Measurements from ENCODE around the gene PRM1.

Gene PRM1

DNA sequence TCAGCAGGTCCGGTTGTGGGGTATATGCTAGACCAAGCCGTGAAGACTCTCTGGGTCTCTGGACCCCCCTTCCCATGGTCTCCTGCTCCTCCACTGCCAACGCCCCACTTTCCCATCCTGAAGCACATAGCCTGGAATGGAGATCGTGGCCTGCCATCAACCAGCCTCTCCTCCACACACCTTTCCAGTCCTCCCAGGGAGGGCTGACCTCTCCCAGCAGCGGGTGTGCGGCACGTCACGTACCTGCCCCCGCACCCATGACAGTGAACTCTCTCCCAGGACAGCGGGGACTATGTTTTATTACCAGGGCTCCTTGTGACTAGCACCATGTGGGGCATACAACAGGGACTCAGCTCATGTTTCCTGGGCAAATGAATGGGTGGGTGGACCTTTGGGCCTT, 9.5 kb downstream of the PRM1 start:
- no peak for DNase-seq

GRCh38 chr16:11270602-11271162, 10.4 kb downstream of the PRM1 start:
- no peak for DNase-seq

DNA sequence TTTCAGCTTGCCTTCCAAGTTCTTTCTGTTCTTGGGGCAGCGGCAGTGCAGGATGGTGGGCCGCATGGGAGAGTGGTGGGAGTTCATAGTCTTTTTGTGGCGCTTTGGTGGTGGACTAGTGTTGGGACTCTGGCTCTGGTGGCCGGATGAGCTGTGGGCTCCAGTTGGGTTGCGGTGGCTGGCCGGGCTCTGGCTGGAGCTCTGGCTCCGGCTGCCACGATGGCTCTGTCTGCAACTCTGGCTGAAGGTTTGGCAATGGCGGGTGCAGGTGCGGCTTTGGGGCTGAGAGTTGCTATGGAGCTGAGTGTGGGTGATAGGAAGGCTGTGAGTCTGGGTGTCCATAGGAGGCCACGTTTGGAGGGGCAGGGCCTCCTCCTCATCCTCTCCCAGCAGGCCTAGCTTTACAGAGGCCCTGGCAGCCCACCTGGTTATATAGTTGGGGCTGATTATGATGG, 12.2 kb downstream of the PRM1 start, which contains the start of gene TNP2:
TSS of gene TNP2 (minus strand) at position 405 of the 455 bp plus-strand sequence. CDS start at position 342, 63 bp downstream.
- DNase-seq: no peak

DNA sequence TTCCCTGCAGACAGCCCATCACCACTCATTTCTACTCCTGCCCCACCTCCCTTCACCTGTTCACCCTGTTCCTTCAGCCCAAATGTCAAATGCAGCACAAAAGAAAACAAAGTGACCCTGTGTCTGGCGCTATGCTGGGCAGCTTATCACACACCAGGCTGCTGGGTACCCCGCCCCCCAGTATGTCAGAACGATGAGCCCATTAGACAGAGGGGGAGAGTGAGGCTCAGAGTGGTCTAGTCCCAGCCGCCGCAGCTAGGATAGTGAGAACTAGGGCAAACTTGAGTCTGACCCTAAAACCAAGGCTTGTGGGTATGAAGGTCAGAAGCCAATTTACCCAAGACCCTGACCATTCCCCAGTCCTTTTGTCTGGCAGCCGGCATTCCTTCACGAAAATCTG, 16.0 kb downstream of the PRM1 start:
- no peak for DNase-seq

GRCh38 chr16:11264155-11264832, 16.8 kb downstream of the PRM1 start:
- no peak for DNase-seq

- DNase-seq: no peak
Measured at GRCh38 chr16:11263737-11264136, 17.4 kb downstream of the PRM1 start.

- no peak for DNase-seq
Measured at GRCh38 chr16:11262915-11263314, 18.2 kb downstream of the PRM1 start.

DNA sequence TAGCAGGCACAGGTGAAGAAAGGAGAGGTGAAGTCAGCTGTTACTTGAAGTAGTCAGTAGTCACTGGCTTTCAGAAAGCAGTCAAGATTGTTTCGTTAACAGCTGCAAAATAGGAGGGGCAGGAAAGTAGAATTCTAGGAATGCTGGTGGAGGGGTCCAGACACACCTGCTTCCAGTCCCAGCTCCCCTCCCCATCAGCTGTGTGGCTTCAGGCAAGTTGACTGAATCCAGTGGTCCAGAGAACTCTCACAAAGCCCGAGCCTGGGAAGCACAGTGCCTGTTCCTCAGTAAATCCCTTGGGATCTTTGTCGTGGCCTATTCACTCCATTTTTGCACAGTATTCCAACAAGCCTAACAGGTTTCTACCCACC, 20.5 kb downstream of the PRM1 start:
- no peak for DNase-seq

DNA sequence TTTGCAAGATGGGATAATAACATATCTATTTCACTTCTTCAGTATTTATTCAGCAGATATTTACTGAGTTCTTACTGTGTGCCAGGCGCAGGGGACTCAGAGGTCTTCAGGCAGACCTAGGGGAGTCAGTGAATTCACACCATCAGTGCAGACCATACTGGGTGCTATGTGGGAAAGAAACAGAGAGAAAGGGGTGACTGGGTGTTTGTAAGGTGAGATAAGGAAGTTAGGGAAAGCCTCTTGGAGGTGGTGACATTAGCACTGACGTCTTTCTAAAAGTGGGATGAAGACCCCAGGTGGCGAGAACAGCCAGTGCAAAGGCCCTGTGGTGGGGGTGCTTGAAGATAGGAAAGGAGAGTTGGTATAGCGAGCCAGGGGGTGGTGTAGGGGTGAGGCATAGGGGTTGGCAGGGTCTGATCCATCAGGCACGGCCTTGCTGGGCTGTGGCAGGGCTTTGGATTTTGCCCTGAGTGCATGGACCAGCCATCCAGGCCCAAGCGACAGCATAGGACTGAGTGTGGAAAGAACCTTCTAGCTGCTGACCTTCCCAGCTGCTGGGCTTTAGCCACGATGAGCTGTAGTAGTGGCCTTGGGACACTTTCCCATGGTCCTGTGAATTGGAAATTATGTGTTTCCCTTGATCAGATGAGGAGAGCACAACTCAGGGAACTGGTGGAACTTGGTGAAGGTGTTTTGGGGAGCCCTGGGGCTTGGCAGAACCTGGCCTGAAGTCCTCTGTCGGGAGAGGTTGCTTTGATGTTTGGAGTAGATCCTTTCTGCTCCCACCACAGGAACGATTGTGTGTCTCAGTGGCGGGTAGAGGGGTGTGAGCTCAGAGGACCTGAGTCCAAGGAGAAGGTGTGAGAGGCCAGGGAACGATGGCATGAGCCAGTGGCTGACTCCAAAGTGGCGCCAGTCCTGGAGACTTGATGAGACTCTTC, 21.2 kb downstream of the PRM1 start:
- no peak for DNase-seq

- DNase-seq: no peak
Measured at GRCh38 chr16:11258553-11259492, 22.3 kb downstream of the PRM1 start.

DNA sequence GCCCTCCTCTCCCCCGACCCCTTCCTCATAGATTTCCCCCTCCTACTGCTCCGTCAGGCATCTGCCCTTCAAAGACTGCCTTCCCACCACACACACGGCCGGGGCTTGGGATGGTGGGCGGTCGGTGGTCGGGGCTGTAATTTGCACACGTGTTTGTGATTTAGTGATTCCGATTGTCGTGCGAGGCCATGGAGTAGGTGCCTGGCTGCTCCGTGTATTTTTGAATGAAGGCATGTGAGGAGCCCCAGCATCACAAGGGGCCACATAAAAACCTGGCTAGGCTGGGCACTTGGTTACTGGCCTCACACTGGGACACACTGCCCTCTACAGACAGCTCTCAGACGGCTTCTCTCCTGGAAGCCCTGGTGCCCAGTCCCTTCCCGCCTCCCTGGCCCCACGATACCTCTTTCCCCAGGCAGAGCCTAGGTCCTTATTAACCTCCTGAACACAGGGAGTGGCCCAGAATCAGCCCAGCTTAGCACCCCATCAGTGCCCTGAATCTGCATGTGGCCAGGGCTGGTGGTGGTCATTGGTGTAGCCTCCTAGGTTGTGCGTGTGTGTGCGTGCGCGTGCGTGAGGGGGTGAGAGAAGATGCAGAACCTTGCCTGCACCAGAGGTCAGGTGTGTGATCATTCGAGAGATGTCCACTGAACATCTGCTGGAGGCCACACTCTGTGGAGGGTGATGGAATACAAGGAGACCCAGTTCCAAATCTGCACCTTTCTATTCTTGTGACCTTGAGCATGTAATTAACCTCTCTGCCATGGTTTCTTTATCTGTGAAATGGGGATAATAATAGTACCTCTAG, 23.8 kb downstream of the PRM1 start:
- DNase-seq: peak; percentile 95

DNA sequence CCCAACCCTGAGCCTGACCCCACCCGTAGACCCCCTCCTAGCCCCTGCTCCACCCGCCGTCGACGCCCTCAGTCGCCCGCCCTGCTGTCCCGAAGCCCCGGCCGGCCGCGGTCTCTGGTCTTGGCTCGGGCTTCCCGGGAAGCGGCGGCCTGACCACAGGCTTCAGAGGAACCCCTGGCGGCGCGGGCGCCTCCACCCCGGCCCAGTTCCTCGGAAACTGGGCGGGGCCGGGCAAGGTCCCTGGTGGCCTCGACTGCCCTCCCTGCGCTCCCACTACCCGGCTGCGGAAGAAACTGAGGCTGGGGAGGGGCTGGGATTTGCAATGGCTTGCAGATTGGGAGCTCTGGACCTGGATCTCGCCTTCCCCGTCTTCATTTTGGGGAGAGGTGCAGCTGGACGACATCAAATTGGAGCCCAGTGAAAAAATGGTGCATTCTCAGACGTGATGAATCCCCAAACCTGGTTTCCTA, 24.4 kb downstream of the PRM1 start:
- no peak for DNase-seq

DNA sequence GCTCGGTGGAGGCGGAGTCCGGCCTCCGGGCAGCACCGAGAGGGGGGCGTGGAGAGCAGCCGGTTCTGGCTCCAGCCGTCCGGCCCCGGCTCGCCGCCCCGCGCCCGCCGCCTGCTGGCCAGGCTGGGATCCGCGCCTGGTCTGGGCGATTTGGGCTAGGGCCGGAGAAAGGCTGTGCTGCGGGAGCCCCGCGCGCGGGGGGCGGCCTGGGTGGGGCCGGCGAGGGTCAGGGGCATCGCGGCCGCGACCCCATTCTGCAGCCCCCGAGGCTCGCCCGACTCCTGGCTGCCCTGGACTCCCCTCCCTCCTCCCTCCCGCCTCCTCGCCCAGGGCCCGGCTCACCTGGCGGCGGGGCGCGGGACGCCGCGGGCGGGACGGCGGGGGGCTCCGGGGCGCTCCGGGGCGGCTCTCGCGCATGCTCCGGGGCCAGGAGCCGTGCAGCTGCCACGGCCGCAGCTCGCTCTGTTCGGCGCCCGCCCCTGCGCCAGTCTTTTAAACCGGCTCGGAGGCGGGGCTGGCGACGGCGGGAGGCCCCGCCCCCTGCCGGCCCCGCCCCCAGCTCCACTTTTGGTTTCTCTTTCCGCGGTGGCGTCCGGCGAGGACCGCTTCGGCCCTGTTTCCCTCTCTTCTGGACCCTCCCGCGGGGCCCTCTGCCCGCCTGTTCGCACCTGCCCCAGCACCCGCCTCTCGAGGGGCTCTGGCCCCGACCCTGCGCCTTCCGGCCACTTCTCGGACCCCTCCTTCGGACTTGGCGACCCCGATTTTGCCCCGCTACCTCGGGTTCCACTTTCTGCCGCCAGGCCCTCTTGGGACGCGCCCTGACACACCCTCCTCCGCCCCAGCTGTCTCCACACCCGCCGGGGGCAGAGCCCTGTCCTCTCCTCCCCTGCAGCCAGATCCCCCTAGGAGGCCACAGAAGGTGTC, 25.1 kb downstream of the PRM1 start, which contains the start of gene SOCS1:
TSS of gene SOCS1 (minus strand) at position 468 of the 924 bp plus-strand sequence. CDS start 726 bp downstream, outside the sequence.
- DNase-seq: peak; percentile 88

DNA sequence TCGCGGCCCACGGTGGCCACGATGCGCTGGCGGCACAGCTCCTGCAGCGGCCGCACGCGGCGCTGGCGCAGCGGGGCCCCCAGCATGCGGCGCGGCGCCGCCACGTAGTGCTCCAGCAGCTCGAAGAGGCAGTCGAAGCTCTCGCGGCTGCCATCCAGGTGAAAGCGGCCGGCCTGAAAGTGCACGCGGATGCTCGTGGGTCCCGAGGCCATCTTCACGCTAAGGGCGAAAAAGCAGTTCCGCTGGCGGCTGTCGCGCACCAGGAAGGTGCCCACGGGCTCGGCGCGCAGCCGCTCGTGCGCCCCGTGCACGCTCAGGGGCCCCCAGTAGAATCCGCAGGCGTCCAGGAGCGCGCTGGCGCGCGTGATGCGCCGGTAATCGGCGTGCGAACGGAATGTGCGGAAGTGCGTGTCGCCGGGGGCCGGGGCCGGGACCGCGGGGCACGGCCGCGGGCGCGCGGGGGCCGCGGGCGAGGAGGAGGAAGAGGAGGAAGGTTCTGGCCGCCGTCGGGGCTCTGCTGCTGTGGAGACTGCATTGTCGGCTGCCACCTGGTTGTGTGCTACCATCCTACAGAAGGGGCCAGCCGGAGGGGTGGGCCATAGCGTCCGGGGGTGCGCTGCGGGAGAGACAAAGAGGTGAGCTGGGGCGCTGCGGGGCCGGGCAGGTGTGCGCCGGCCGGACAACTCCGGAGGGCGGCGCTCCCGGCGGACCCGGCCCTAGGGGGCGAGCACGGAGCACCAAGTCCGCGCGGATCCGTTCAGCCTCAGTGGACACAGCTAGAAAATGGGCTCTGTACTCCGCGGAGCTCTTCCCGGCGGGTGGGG, 26.0 kb downstream of the PRM1 start:
- DNase-seq: peak; percentile 67

- no peak for DNase-seq
Measured at GRCh38 chr16:11253995-11254912, 26.9 kb downstream of the PRM1 start.

- DNase-seq: no peak
Measured at GRCh38 chr16:11253009-11253994, 27.8 kb downstream of the PRM1 start.

GRCh38 chr16:11252482-11252931, 28.6 kb downstream of the PRM1 start:
- no peak for DNase-seq
